H9 (cell line): ENCODE measurements around the gene TUBA4A. TPM values are rescaled to one million over a fixed set of nuclear protein-coding genes. Genes with fewer than 3 reads are reported as not detected.

ENCODE experiments used
- DNase-seq: peaks from one replicate; pipeline ENCODE4 v3.0.0-alpha.2; 2017
- H2AFZ ChIP-seq: one replicate; pipeline ENCODE4 v1.6.1; 2013; ENCODE audit warnings: mild to moderate bottlenecking, low read length, control low read depth, moderate library complexity
- H2AK5ac ChIP-seq: 2 replicates; pipeline ENCODE4 v1.6.1; 2013; ENCODE audit warnings: low read length, control low read depth, mixed read lengths; ENCODE audit not compliant: insufficient read length
- H2BK120ac ChIP-seq: one replicate; pipeline ENCODE4 v1.6.1; 2013; ENCODE audit warnings: low read depth, mild to moderate bottlenecking, low read length, control low read depth, inconsistent platforms; ENCODE audit not compliant: poor library complexity, severe bottlenecking
- H2BK12ac ChIP-seq: 2 replicates; pipeline ENCODE4 v1.6.1; 2013; ENCODE audit warnings: low read length, control low read depth, mixed read lengths, low read depth; ENCODE audit not compliant: insufficient read length
- H2BK15ac ChIP-seq: 2 replicates; pipeline ENCODE4 v1.6.1; 2013; ENCODE audit warnings: low read depth, low read length, control low read depth
- H2BK20ac ChIP-seq: one replicate; pipeline ENCODE4 v1.6.1; 2013; ENCODE audit warnings: low read depth, mild to moderate bottlenecking, low read length, control low read depth, inconsistent platforms; ENCODE audit not compliant: poor library complexity, severe bottlenecking
- H2BK5ac ChIP-seq: 2 replicates; pipeline ENCODE4 v1.6.1; 2013; ENCODE audit warnings: low read length, control low read depth, mixed read lengths; ENCODE audit not compliant: insufficient read length
- H3K14ac ChIP-seq: 2 replicates; pipeline ENCODE4 v1.6.1; 2013; ENCODE audit warnings: low read length, control low read depth; ENCODE audit not compliant: insufficient read depth
- H3K18ac ChIP-seq: 2 replicates; pipeline ENCODE4 v1.6.1; 2013; ENCODE audit warnings: low read depth, mild to moderate bottlenecking, mixed read lengths, low read length, control low read depth; ENCODE audit not compliant: insufficient read length
- H3K23ac ChIP-seq: 2 replicates; pipeline ENCODE4 v1.6.1; 2013; ENCODE audit warnings: low read length, control low read depth, mixed read lengths, low read depth; ENCODE audit not compliant: insufficient read length
- H3K23me2 ChIP-seq: 2 replicates; pipeline ENCODE4 v1.6.1; 2013; ENCODE audit warnings: low read depth, mild to moderate bottlenecking, mixed read lengths, low read length, control low read depth; ENCODE audit not compliant: insufficient read length, poor library complexity, severe bottlenecking
- H3K27ac ChIP-seq: 2 replicates; pipeline ENCODE4 v1.5.1; 2013; ENCODE audit warnings: low read length, control low read depth, mixed read lengths, low read depth; ENCODE audit not compliant: insufficient read length
- H3K27me3 ChIP-seq: 2 replicates; pipeline ENCODE4 v1.6.1; 2013; ENCODE audit warnings: low read length, control low read depth, inconsistent platforms; ENCODE audit not compliant: insufficient read depth
- H3K4ac ChIP-seq: 2 replicates; pipeline ENCODE4 v1.6.1; 2013; ENCODE audit warnings: low read depth, mild to moderate bottlenecking, control low read depth, inconsistent platforms, low read length, moderate library complexity
- H3K4me1 ChIP-seq: 2 replicates; pipeline ENCODE4 v1.6.1; 2013; ENCODE audit warnings: low read length, control low read depth, inconsistent platforms; ENCODE audit not compliant: insufficient read depth
- H3K4me2 ChIP-seq: 2 replicates; pipeline ENCODE4 v1.6.1; 2013; ENCODE audit warnings: low read length, control low read depth, mixed read lengths; ENCODE audit not compliant: insufficient read length, insufficient read depth
- H3K56ac ChIP-seq: 2 replicates; pipeline ENCODE4 v1.6.1; 2013; ENCODE audit warnings: low read depth, mild to moderate bottlenecking, mixed read lengths, low read length, control low read depth; ENCODE audit not compliant: insufficient read length
- H3K79me1 ChIP-seq: 2 replicates; pipeline ENCODE4 v1.6.1; 2013; ENCODE audit warnings: low read depth, mild to moderate bottlenecking, moderate library complexity, low read length, control low read depth, inconsistent platforms; ENCODE audit not compliant: insufficient read depth, poor library complexity, severe bottlenecking
- H3K79me2 ChIP-seq: 2 replicates; pipeline ENCODE4 v1.6.1; 2013; ENCODE audit warnings: low read length, control low read depth, inconsistent platforms; ENCODE audit not compliant: insufficient read depth
- H3K9ac ChIP-seq: 2 replicates; pipeline ENCODE4 v1.6.1; 2013; ENCODE audit warnings: low read length, control low read depth, mixed read lengths; ENCODE audit not compliant: insufficient read length; ENCODE audit errors: extremely low read depth
- H3K9me3 ChIP-seq: one replicate; pipeline ENCODE4 v1.6.1; 2013; ENCODE audit warnings: low read depth, low read length, inconsistent platforms; ENCODE audit not compliant: control insufficient read depth
- H3T11ph ChIP-seq: one replicate; pipeline ENCODE4 v1.6.1; 2013; ENCODE audit warnings: mild to moderate bottlenecking, low read length, control low read depth, inconsistent platforms
- H4K20me1 ChIP-seq: one replicate; pipeline ENCODE4 v1.6.1; 2013; ENCODE audit not compliant: control insufficient read depth, insufficient read length, insufficient read depth
- H4K5ac ChIP-seq: 2 replicates; pipeline ENCODE4 v1.6.1; 2013; ENCODE audit warnings: low read depth, mild to moderate bottlenecking, mixed read lengths, low read length, control low read depth; ENCODE audit not compliant: insufficient read length
- H4K8ac ChIP-seq: replicated peaks from 2 replicates; pipeline ENCODE4 v1.6.1; 2013; ENCODE audit warnings: low read length, control low read depth, mixed read lengths, low read depth; ENCODE audit not compliant: insufficient read length
- H4K91ac ChIP-seq: 2 replicates; pipeline ENCODE4 v1.6.1; 2013; ENCODE audit warnings: low read depth, mild to moderate bottlenecking, moderate library complexity, mixed read lengths, low read length, control low read depth; ENCODE audit not compliant: insufficient read length
- H3K27ac Mint-ChIP-seq, 3 experiments: 2 replicates in 2 of 3; 3 replicates in 1 of 3; pipeline ENCODE4 v1.8.0; 2020 to 2021; ENCODE audit warnings: mixed read lengths in 3 of 3, mild to moderate bottlenecking in 1 of 3, moderate library complexity in 1 of 3
- H3K27me3 Mint-ChIP-seq: 2 replicates; pipeline ENCODE4 v1.8.0; 2021; ENCODE audit warnings: low read depth, mild to moderate bottlenecking, moderate library complexity, mixed read lengths
- H3K36me3 Mint-ChIP-seq, 3 experiments: 2 replicates in 2 of 3; 3 replicates in 1 of 3; pipeline ENCODE4 v1.8.0; 2020 to 2021; ENCODE audit warnings: low read depth in 3 of 3, mixed read lengths in 3 of 3; ENCODE audit not compliant: insufficient read depth in 1 of 3
- H3K4me1 Mint-ChIP-seq, 2 experiments: 2 replicates each; pipeline ENCODE4 v1.8.0; 2020; ENCODE audit warnings: mixed read lengths in 2 of 2
- H3K4me3 Mint-ChIP-seq, 2 experiments: 2 replicates in 1 of 2; 3 replicates in 1 of 2; pipeline ENCODE4 v1.8.0; 2020 to 2021; ENCODE audit warnings: mild to moderate bottlenecking in 2 of 2, mixed read lengths in 2 of 2, moderate library complexity in 1 of 2
- H3K9me3 Mint-ChIP-seq, 2 experiments: 2 replicates in 1 of 2; 3 replicates in 1 of 2; pipeline ENCODE4 v1.8.0; 2020; ENCODE audit warnings: mild to moderate bottlenecking in 2 of 2, mixed read lengths in 2 of 2, moderate library complexity in 1 of 2
- WGBS: extraction: QIAGEN DNeasy Blood & Tissue Kit; methylation state at CpG from one replicate; pipeline ENCODE4 v1.1.7; 2013; ENCODE audit warnings: missing lambda C conversion rate, low lambda C conversion rate, mixed read lengths; ENCODE audit not compliant: insufficient read length; ENCODE audit errors: extremely low coverage; 5-methylcytosine and 5-hydroxymethylcytosine counted together
- total RNA-seq: library from RNA; stranded (reverse); gene quantifications from 2 replicates; pipeline ENCODE4 v1.2.1, GENCODE V29; 2021
- TF ChIP-seq, protein P1 (sequence below): fragments of 200-600 bp; sonication (generic); conservative IDR thresholded peaks from 3 replicates; pipeline ENCODE4 v1.8.0; 2021; ENCODE audit warnings: antibody characterized with exemption, mild to moderate bottlenecking

TUBA4A gene
- total RNA-seq, 1 experiment from 2014 or later = 25.5 TPM

DNA sequence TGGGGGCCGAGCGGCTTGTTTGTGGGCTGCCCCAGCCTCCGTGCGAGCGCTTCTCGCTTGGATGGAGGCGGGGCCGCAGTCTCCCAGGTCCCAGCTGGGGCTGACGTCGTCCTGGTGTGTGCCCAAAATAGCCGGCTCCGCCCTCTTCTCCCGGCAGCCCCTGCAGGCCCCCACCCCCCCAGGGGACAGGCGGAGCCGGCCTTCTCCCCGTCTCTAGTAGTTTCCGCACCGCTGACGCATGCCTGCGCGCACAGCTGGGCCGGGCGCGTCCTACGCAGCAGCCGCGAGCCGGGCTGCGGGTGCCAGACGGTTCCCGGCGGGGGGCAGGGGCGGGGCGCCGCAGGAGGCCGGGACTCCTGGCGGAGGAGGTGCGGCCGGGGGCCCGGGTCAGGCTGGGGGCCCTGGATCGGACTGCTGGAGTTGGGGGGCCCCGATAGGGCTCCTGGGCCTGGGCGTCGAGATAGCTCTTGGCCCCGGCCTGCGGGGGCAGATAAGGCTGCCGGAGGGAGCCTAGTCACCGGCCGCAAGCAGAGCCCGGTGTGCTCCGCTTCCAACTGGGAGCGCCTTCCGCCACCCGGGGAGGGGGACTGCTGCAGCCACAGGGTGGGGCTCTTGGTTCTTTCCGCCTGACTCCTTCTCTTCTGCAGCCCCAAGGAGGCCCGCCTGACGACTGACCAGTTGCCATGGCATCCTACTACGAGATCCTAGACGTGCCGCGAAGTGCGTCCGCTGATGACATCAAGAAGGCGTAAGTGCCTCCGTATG, 25.6 kb upstream of the TUBA4A start, which contains the start of gene DNAJB2:
DNAJB2 (plus strand) TSS at position 216 of the 765 bp plus-strand sequence; CDS start at position 684, 468 bp downstream.
- Histone ChIP-seq H3K27me3 (no peaks in the 10 kb centered on the region), H3K18ac (peak within 1 kb of the TSS; percentile 83), H3K27ac (no peak within 1 kb of the TSS), H3K4ac (no peak within 1 kb of the TSS), H2AK5ac (peak within 1 kb of the TSS; percentile 3), H2BK120ac (no peak within 1 kb of the TSS), H3K4me2 (peak within 1 kb of the TSS; percentile 96), H3K4me1 (peaks cover 3% of the 10 kb centered on the region; the same call in 1 of the 2 replicates), H2BK5ac (no peak within 1 kb of the TSS), H3K14ac (peak within 1 kb of the TSS; percentile 81), H2AFZ (no peak within 1 kb of the TSS), H3K23ac (no peak within 1 kb of the TSS), H4K8ac (no peak within 1 kb of the TSS), H2BK20ac (no peak within 1 kb of the TSS), H2BK15ac (no peak within 1 kb of the TSS; the same call in 1 of the 2 replicates), H4K91ac (no peak within 1 kb of the TSS), H3K56ac (no peak within 1 kb of the TSS), H2BK12ac (no peak within 1 kb of the TSS), H4K5ac (no peak within 1 kb of the TSS), H3K9me3 (no peaks in the 10 kb centered on the region), H3K23me2 (peaks cover 12% of the 10 kb centered on the region), H3K9ac (peak within 1 kb of the TSS; percentile 54), H4K20me1 (no peaks in the 10 kb centered on the region), H3K79me2 (no peaks in the 10 kb centered on the region), H3K79me1 (no peaks in the 10 kb centered on the region), H3T11ph (no peak within 1 kb of the TSS)
- TF ChIP-seq, protein P1, sequence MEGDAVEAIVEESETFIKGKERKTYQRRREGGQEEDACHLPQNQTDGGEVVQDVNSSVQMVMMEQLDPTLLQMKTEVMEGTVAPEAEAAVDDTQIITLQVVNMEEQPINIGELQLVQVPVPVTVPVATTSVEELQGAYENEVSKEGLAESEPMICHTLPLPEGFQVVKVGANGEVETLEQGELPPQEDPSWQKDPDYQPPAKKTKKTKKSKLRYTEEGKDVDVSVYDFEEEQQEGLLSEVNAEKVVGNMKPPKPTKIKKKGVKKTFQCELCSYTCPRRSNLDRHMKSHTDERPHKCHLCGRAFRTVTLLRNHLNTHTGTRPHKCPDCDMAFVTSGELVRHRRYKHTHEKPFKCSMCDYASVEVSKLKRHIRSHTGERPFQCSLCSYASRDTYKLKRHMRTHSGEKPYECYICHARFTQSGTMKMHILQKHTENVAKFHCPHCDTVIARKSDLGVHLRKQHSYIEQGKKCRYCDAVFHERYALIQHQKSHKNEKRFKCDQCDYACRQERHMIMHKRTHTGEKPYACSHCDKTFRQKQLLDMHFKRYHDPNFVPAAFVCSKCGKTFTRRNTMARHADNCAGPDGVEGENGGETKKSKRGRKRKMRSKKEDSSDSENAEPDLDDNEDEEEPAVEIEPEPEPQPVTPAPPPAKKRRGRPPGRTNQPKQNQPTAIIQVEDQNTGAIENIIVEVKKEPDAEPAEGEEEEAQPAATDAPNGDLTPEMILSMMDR = no peak; the same call in 2 of the 3 replicates
- Mint-ChIP-seq H3K27ac (peak within 1 kb of the TSS; percentile 85 to 93 (median 89); a peak in 6 of 7 replicates), H3K27me3 (peaks cover 2% of the 10 kb centered on the region), H3K4me3 (peak within 1 kb of the TSS; percentile 77 to 89), H3K36me3 (peaks cover 4 to 30% (median 14%) of the 10 kb centered on the region in 3 experiments; a peak in 6 of 7 replicates), H3K9me3 (no peaks in the 10 kb centered on the region), H3K4me1 (peaks cover 34 to 37% of the 10 kb centered on the region in 2 experiments)
- DNase-seq = peak; percentile 97
- WGBS = no CpG with 5 or more reads among the region's 65 CpGs
